ENCODE results near the gene ABCC1. TPM values are rescaled to one million over a fixed set of nuclear protein-coding genes. Genes with fewer than 3 reads are reported as not detected.
A peak's percentile ranks its signal among the peaks of the same experiment; 100 is the strongest.

The ABCC1 gene
- total and polyA plus RNA-seq, 2 of the 8 experiments (the other 6 are each of a cell fraction or from before 2014, with no cell fraction given), result 42.6 to 66.8 TPM

DNA sequence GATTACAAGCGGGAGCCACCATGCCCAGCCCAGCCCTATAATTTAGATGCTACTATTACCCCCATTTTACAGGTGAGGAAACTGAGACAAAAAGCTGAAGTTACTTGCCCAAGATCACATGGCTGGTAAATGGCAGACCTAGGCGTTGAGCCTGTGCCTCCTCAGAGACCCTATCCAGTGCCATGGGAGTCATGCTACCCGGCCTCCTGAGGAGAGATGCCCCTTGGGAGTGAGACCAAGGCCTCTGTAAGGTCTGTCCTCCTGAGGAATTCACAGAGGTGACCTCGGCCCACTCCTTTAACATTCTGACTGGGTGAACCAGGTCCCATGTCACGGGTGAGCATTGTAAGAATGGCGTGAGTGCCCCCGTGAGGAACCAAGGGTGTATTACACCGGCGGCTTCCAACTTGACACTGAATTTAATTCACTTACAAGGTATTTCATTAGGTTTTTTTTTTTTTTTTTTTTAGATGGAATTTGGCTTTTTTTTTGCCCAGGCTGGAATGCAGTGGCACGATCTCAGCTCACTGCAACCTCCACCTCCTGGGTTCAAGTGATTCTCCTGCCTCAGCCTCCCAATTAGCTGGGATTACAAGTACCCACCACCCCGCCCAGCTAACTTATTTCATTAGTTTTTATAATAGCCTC, 178.2 kb downstream of the ABCC1 start (continued):
- no peak for TF ChIP-seq E2F6 (IDR thresholded peaks at IDR 0.05)
- no peak for TF ChIP-seq PHF8 (conservative IDR thresholded peaks at IDR 0.05; ENCODE audit: low read depth, low read length)
- TF ChIP-seq CREB1 (IDR thresholded peaks at IDR 0.05), result 0 out of 2 replicates have a peak, but pooled peaks have one; percentile 14
- no peak for TF ChIP-seq JUN (IDR thresholded peaks at IDR 0.05; ENCODE audit: low read depth, low read length)
